HL-60/S4 treated with retinoic acid at 250 ng/mL for 4 days and 3 days (cell line): ENCODE measurements around the gene NECTIN1.

Experiments
- in situ Hi-C: fragments of 300-500 bp; cut with MboI; formaldehyde crosslinking; loops from 2 replicates; pipeline ENCODE4 v1.7.0; 2022; ENCODE audit warnings: low sequenced_read_pairs

The NECTIN1 gene

DNA sequence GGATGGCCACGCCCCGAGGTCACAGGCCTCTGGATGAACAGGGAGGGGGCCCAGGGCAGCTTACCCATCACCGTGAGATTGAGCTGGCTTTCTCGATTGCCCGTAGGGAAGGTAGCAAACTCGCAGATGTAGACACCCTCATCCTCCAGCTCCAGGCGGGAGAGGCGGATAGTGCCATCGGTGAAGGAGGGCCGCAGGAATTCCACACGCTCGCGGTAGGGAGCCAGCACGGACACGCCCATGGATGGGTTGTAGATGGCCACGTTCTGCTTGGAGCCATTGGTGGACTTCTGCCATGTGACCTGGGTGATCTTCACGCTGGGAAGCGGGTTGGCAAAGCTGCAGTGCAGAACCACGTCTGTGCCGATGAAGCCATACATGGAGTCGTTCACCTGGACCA is 50.6 kb downstream of the NECTIN1 start:
- in situ Hi-C loops = no loop called here

DNA sequence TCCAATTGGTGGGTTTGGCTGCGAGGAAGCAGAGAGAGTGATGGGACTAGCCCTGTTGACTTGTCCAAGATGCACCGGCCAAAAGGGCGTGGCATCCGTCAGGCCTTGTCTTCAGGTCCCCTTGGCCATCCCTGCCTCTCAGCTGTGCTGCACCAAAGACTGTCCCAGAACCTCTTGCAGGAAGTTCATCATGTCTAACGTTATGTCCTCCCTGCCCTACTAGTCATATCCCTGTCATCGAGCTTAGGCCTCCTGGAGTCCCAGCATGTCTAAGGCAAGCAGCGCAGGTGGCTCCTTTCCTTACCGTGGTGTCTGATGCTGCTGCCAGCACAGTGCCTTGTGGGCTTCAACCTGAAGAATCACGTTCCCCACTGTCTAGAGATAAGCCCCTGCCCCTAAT is 51.2 kb downstream of the NECTIN1 start:
- in situ Hi-C loops = no loop called here

DNA sequence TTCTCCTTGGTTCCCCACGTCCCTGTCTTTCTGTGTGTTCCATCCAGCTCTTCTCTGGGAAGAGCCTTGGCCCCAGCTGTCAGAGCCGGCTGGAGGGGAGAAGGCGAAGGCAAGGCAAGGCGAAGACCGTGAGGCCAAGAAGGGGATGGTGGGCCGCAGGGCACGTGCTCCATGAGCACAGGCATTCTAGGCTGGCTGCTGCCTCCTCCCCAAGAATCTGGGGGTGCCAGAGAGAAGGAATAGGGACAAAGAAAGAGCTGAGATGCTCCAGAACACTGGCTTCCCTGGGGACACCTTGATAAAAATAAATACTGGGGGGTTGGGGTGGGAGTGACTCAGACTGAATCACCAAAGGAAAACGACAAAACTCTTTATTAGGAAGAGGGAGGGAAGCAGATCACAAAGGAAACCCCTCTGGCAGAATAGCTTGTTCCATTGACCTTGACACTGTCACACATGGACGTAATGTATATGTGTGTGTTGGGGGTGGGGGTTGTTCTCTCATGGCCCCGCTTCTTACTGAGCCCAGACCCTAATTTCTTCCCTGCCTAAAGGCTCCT is 52.5 kb downstream of the NECTIN1 start:
- in situ Hi-C loops = no loop called here

DNA sequence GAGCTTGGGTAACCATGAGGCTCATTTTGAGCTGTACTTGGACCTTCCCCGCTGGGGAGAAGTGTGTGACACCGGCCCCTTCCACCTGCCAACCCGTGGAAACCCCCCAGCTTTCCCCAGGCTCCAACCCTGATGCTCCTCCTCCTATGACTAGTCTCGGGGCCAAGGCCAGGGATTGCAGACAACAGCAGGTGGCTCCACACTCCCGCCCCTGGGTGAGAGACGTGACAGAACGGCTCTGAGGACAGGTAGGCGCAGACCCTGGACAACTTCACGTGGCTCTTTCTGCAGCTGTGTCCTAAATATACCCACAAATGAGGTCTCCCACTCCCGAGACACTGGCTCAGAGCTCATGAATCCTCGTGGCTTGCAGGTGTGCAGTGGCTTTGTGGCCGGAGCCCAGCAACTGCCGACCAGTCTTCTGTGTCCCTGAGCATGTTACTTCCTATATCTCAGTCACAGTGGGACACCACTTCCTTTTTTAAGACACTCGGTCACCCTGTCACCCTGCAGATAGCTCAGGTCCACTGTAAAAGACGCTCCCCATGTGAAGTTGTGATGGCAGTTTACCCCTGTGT is 55.2 kb downstream of the NECTIN1 start:
- in situ Hi-C loops = loop anchor here (25.0 kb wide), 1 partner anchor 413 kb away; no protein-coding TSS in a partner anchor

DNA sequence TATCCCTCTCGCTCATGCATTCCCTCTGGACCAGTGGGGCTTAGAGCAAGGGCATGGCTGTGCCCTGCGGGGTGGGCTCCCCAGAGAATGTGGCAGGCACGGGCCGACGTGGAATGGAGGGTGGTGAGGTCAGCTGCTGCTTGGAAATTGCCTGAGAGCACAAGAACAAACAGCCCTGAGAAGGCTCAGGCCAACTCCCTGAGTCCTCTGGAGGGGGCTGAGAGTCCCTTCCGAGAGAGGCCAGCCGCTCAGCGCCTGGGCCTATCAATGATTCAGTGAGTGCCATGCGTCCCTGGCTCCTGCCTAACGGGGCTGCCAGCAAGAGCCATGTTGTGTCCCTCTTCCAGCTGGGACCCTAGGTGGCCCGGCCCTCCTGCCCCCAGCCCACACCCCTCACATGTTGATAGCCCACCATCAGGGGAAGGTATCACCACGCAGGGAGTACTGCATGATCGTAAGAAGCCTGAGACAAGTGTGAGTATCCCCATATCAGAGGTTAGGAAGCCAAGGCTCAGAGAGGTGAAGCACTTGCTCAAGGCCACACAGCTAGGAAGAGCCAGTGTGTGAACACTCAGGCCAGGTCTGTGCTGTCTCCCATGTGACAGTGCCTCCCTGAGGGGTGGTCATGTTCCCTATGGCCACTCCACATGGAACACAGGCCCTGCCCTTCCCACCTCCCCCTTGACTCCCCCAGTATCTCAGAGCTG is 55.8 kb downstream of the NECTIN1 start:
- in situ Hi-C loops = loop anchor here (25.0 kb wide), 1 partner anchor 414 kb away; no protein-coding TSS in a partner anchor

DNA sequence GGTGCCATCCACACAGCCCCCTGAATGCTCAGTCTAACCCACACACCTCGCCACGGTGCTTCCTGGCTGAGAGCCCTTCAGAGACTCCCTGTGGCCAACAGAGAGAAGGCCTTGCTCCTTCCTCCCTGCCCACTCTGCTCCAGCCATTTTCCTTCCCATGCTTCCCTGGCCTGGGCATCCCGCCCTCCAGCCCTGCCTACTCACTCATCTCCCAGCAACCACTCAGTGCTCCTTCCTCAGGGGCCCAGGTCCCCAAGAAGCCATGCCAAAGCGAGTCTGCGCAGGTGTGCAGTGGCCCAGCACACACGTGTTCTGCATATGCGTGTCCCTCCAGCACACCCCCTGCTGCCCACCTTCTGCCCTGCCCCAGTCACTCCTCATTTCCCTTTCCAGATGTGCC is 56.4 kb downstream of the NECTIN1 start:
- in situ Hi-C loops = loop anchor here (25.0 kb wide), 1 partner anchor 415 kb away; no protein-coding TSS in a partner anchor

DNA sequence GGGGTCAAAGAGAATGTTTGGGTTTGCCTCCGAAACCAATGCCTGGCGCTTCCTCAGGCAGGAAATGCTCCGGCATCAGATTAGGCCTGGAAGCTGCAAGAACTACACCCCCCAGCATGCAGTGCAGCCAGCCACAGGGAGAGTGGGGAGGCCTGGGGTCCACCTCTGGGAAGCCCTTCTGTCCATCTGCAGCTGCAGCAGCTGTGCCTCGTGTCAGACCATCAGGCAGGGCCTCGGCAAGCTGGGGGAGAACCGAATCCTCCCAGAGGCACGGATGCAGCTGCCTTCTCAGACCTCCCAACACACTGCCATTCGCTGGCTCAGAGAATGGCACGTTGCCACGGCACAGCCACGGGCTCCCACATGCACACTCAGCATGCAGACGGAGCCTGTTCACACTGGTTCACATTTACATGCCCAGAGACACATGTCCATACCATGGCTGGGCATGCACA is 57.4 kb downstream of the NECTIN1 start:
- in situ Hi-C loops = loop anchor here (25.0 kb wide), 1 partner anchor 416 kb away; no protein-coding TSS in a partner anchor

DNA sequence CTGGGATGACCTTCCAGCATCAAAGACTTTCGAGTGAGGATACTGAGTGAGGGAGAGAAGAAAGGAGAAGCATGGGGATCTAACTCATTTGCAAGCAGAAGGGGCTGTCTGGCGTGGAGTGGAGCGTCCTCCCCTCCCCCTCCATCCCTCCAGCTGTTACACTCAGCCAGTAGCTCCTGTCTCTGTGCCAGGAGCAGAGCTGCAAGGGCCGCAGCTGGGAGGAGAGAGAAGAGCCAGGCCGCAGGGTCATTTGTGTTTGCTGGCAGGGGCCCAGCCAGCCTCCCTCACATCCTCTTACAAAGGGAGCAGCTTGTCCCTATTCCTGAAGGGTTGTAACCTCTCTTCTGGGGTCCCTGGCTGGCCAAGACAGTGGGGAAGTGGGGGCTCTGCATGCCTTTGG is 57.9 kb downstream of the NECTIN1 start:
- in situ Hi-C loops = loop anchor here (25.0 kb wide), 1 partner anchor 416 kb away; no protein-coding TSS in a partner anchor

DNA sequence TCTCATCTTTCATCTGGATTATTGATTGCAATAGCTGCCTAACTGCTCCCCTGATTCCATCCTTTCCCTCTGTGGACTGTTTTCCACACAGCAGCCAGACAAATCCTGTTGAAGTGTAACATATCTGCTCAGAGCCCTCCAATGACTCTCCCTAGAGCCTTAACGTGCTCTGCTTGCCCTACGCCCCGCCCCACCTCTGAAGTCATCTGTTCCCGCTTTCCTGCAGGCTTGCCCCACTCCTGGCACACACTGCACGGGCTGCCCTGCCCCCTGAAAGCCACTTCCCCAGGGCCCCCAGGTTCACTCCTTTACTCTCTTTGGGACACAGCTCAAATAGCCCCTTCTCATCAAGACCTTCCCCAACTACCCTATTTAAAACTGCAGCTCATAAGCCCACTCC is 59.5 kb downstream of the NECTIN1 start:
- in situ Hi-C loops = loop anchor here (25.0 kb wide), 1 partner anchor 418 kb away; no protein-coding TSS in a partner anchor

DNA sequence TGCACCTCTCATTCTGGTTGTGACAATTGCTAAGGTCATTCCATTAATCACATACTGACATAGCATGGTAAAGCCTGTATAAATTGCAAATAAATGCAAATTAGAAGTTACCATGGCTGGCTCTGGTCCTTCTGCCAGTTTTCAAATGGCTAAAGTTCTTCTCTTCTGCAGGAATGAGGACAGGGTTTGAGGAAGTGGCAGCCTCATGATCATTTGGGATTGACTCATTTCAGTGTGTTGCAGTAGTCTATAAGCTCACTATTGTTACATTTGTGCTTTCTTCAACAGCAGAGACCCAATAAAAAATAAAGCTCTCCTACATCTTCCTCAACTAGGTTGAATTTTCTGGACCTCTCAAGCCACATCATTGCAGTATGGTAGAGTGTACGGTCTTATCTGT is 60.3 kb downstream of the NECTIN1 start:
- in situ Hi-C loops = loop anchor here (25.0 kb wide), 1 partner anchor 419 kb away; no protein-coding TSS in a partner anchor

DNA sequence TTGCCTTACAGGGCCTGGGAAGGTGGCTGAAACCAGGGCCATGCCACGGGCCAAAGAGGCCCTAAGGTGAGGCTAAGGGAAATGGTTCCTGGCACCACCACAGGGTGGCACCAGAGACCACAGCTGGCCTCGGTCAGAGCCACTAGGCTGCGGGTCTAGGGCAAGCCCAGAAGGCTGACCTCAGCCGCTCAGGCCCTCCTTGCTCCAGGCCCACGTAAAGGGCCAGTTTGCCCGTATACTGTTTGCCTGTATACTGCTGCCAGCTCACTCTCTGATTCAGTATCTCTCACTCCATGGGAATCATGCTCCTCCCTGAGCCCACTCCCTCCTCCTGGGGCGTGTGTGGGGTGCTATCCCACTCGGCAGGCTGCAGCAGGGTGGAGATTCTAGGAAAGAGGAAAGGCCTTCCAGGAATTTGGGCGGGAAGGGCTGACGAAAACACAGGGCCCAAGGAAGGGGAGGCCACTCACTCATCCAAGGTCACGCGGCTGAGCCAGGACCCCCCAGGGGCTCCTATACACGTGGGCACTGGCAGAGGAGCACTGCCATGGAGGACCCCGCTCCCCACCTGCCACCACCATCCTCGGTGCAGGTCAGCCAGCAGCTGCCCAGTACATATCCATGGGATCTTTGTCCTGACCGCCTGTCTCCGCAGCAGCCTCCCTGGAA is 62.4 kb downstream of the NECTIN1 start:
- in situ Hi-C loops = loop anchor here (25.0 kb wide), 1 partner anchor 421 kb away; no protein-coding TSS in a partner anchor

DNA sequence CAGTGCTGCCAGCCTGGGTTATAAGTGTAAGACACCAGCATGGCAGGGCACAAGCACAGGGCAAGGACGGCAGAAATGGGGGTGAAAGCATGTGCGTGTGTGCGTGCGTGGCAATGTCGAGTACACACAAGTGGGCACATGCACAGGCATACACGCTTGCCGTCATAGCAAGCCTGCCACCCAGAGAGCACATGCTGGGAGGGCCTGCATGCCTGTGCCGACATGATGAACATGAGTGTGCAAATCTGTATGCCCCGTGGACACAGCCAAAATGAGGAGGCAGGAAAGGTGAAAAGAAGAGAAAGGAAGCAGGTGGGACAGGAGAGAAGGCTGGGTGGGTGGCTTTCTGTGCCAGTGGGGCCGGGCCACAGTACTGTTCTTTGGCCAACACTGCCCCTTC is 62.9 kb downstream of the NECTIN1 start:
- in situ Hi-C loops = loop anchor here (25.0 kb wide), 1 partner anchor 421 kb away; no protein-coding TSS in a partner anchor

DNA sequence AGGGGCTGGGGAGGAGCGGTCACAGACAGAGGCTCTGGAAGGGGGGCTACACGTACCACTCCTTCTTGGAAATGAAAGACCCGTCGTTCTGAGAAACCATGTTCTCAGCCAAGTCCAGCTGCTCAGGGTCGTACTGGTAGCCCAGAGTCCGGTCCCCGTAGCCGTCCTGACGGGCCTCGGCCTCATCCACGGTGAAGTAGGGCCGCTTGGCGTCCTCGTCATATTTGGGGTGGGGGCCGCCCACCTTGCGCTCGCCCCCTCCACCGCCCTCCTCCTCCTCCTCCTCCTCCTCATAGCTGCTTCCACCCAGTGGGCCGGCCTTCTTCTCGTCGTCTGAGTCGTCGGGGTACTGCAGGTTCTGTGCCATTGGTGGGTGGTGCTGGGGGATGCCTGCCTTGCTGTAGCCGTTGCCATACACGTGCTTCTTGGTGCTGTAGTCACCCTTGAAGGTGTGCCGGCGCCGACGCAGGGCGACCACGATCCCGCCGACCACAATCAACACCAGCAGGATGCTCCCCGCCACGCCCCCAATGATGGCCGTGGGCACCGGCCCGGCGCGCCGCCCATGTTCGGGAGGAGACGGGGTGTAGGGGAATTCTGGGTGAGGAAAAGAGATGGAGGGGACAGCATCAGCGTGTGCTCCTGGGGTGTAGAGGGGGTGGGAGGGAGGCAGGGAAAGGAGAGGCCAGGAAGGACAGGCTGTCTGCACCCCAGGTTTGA is 64.1 kb downstream of the NECTIN1 start:
- in situ Hi-C loops = loop anchor here (25.0 kb wide), 1 partner anchor 422 kb away; no protein-coding TSS in a partner anchor

DNA sequence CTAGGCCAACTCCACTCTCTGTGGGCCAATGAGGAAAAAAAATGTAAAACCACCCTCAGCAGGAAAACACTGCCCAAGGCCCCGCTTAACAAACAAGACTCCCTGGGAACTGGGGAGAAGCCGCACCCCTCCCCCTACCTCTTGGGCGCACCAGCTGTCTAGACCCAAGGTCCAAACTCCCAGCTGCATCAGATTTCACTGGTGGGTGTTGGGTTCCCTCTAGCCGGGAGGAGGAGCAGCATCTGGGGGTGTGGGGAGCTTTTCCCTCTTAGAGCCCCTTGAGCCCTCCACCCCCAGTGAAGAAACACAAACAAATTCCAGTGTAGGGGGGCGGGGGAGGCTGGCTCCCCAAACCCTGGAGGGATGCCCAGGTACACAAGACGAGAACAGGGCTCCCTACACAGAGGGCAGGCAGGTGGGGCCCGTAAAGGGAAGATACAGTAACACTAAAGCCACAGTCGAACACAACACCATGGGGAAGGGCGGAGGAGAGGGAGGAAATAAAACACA is 64.9 kb downstream of the NECTIN1 start:
- in situ Hi-C loops = loop anchor here (25.0 kb wide), 1 partner anchor 423 kb away; no protein-coding TSS in a partner anchor

DNA sequence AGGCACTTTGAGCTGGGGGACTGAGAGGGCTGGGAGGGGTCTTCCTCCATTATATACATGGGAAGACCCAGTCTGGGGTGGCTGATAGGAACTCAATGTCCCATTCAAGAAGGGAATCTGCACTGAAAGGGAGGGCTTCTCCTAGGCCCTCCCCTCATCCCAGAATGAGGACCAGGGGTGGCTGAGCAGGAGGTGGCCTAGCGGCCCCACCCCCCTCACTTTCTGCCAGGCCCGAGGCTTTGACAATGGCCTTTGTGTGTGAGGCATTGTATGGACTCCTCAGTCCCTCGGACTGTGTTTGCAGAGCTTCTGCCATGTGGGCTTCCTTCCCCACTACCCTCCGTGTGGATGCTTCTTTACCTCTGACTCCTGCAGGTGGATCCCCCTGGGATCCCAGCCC is 65.7 kb downstream of the NECTIN1 start:
- in situ Hi-C loops = loop anchor here (25.0 kb wide), 1 partner anchor 424 kb away; no protein-coding TSS in a partner anchor

DNA sequence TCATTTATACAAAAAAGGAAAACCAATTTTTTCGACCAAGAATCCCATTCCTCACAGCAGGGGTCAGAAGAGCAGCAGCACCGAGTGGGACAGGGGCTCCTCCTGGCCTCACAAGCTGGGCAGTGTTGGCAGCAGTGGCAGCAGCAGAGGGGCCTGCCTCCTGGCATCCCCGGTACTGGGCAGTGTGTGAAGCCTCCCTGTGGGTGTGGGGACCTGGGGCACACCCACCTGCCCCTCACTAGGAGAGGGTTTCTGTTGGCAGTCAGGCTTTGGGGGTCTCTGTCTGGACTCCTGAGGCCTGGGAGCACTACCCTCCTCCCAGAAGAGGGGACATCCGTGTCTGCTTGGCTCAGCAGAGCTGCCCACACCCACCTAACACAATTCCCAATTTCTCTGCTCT is 67.8 kb downstream of the NECTIN1 start:
- in situ Hi-C loops = loop anchor here (25.0 kb wide), 1 partner anchor 426 kb away; no protein-coding TSS in a partner anchor

DNA sequence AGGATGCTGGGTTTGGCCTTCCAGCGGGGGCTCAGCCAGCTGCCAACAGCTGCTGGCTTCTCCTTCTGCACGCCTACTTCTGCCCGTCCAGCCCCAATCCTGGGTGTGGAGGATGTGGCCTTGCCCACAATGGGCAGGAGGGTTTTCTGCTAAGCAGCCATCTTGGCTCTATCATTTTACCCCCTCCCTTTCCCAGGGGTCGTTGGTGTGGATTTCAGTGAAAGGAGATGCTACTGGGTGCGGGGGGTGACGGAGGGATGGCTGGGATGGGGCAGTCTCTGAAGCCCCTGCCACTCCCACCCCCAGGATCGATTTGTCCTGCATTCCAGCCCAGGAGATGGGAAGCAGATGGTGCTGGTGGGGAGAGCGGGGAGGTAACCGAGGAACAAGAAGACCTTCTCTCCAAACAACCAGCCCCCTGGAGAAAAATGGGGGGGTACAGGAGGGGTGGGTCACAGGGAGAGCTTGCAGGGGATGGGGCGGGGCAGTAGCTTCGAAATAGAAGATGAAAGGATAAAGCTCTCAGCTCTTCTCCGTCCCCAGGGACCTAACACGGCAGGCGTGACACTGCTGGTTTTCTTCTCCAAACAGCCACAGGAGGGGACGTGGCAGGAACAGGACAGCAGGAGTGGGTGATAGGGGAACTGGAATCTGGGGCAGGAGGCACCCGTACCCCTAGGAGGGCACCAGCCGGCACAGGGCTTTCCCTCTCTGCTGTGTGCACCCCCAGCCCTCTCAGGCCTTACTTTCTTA is 68.9 kb downstream of the NECTIN1 start:
- in situ Hi-C loops = loop anchor here (25.0 kb wide), 1 partner anchor 427 kb away; no protein-coding TSS in a partner anchor

DNA sequence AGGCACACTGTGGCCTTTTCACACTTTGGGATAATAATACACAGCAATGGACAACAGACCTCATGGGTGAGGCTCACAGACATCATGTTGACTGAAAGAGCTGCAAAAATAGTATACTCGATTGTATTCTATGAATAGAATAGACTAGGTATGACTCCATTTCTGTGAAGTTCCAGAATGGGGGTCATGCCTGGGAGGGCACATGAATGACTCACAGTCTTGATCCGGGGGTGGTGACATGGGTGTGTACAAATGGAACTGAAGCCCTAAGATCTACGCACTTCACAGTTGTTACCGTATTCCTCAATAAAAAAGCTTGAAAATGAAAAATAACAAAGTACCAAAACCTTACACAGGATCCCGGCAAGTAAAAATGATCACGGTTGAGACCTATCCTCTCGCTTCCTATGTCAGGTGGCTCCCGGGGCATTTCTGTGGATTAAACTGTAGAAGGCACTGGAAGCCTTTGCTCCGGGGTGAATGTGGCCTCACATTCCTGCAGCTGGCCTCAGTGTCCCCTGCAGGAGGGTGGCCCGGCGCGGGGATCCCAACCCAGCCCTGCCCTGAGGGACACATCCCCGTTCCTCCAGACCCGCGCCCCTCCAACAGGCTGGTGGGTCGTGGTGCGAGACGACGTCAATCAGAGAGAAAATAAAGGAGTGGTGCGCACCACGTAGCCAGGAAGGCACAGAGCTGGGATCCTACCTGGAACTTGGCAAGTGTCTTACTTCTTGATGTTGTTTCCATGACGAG is 75.9 kb downstream of the NECTIN1 start:
- in situ Hi-C loops = loop anchor here (25.0 kb wide), 1 partner anchor 434 kb away; no protein-coding TSS in a partner anchor
